SJCRH30 (cell line): ENCODE results near the gene ZNF514. TPM values are rescaled to one million over a fixed set of nuclear protein-coding genes. Genes with fewer than 3 reads are reported as not detected.

Source experiments
- DNase-seq, 2 experiments: peaks; one replicate each; pipeline ENCODE4 v3.0.0-alpha.2; 2015 to 2020
- H3K27ac ChIP-seq: fragments of 250-450 bp; sonication (Bioruptor Pico); 2 replicates; pipeline ENCODE4 v1.5.1; 2020; ENCODE audit warnings: mild to moderate bottlenecking, moderate library complexity
- H3K27me3 ChIP-seq: fragments of 250-450 bp; sonication (Bioruptor Pico); 2 replicates; pipeline ENCODE4 v1.5.1; 2020; ENCODE audit warnings: mild to moderate bottlenecking, moderate library complexity
- H3K36me3 ChIP-seq: fragments of 250-450 bp; sonication (Bioruptor Pico); 2 replicates; pipeline ENCODE4 v1.5.1; 2020; ENCODE audit warnings: mild to moderate bottlenecking, moderate library complexity
- H3K4me1 ChIP-seq: fragments of 250-450 bp; sonication (Bioruptor Pico); 2 replicates; pipeline ENCODE4 v1.5.1; 2020; ENCODE audit warnings: mild to moderate bottlenecking, moderate library complexity
- H3K4me3 ChIP-seq: fragments of 250-450 bp; sonication (Bioruptor Pico); 2 replicates; pipeline ENCODE4 v1.5.1; 2020; ENCODE audit warnings: mild to moderate bottlenecking, moderate library complexity
- H3K9me3 ChIP-seq: fragments of 250-450 bp; sonication (Bioruptor Pico); replicated peaks from 2 replicates; pipeline ENCODE4 v1.5.1; 2020; ENCODE audit warnings: mild to moderate bottlenecking, moderate library complexity
- total RNA-seq: library from RNA; depleted of rRNA; stranded (reverse); fragments of >200 nt; shearing (Covaris generic); gene quantifications from 2 replicates; pipeline ENCODE4 v1.2.3, GENCODE V29; 2014

The ZNF514 gene
- total RNA-seq, 1 experiment from 2014 or later: 9.4 TPM

- Histone ChIP-seq H3K9me3 (no peaks in the 10 kb centered on the region), H3K4me1 (peaks cover 9% of the 10 kb centered on the region; the same call in 1 of the 2 replicates), H3K4me3 (peak within 1 kb of the TSS; percentile 83), H3K27me3 (no peaks in the 10 kb centered on the region), H3K27ac (peak within 1 kb of the TSS; percentile 99), H3K36me3 (no peaks in the 10 kb centered on the region)
- peak; percentile 97 to 98 for DNase-seq
Measured at GRCh38 chr2:95165371-95166064, 5.9 kb upstream of the ZNF514 start, which contains the start of gene ZNF2. ZNF2 (plus strand) TSS chr2:95165809; CDS start chr2:95176227, 10,418 bp downstream.

GRCh38 chr2:95165030-95165370, 5.4 kb upstream of the ZNF514 start:
- peaks cover 9% of the 10 kb centered on the region; the same call in 1 of the 2 replicates for H3K4me1 ChIP-seq
- H3K9me3 ChIP-seq: no peaks in the 10 kb centered on the region
- peak overlapping the region; percentile 83 for H3K4me3 ChIP-seq
- no peak for DNase-seq
- peak overlapping the region; percentile 99 for H3K27ac ChIP-seq
- H3K27me3 ChIP-seq: no peaks in the 10 kb centered on the region
- no peaks in the 10 kb centered on the region for H3K36me3 ChIP-seq

- Histone ChIP-seq H3K9me3 (peaks cover 4% of the 10 kb centered on the region), H3K4me1 (no peaks in the 10 kb centered on the region), H3K4me3 (peak overlapping the region; percentile 61), H3K27me3 (no peaks in the 10 kb centered on the region), H3K27ac (no peak overlapping the region), H3K36me3 (no peaks in the 10 kb centered on the region; the same call in 1 of the 2 replicates)
- peak; percentile 22 to 39 for DNase-seq
Measured at GRCh38 chr2:95158891-95159619, 593 bp downstream of the ZNF514 start.

- Histone ChIP-seq H3K4me3 (peak overlapping the region; percentile 61; the same call in 1 of the 2 replicates), H3K36me3 (no peaks in the 10 kb centered on the region; the same call in 1 of the 2 replicates), H3K27ac (no peak overlapping the region), H3K9me3 (peaks cover 4% of the 10 kb centered on the region), H3K27me3 (no peaks in the 10 kb centered on the region), H3K4me1 (no peaks in the 10 kb centered on the region)
- no peak for DNase-seq
Measured at GRCh38 chr2:95158441-95158840, 1.2 kb downstream of the ZNF514 start.

DNA sequence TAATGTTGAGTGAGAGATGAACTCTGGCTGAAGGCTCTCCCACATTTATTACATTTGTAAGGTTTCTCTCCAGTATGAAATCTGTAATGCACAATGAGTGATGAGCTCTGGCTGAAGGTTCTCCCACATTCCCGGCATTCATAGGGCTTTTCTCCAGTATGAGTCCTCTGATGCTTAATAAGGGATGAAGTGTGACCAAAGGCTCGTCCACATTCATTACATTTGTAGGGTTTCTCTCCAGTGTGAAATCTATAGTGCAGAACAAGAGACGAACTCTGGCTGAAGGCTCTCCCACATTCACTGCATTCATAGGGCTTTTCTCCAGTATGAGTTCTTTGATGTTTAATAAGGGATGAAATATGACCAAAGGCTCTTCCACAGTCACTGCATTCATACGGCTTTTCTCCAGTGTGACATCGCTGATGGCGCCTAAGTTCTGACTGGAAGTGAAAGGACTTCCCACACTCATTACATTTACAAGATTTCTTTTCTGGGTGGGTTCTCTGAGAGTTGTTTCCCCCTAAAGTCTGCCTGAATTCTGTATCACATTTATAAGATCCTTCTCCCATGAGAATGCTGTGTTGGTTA, 10.2 kb downstream of the ZNF514 start:
- peaks cover 28% of the 10 kb centered on the region for H3K36me3 ChIP-seq
- H3K4me3 ChIP-seq: no peak overlapping the region
- no peaks in the 10 kb centered on the region for H3K4me1 ChIP-seq
- no peaks in the 10 kb centered on the region for H3K27me3 ChIP-seq
- H3K27ac ChIP-seq: no peak overlapping the region
- peak in 1 of 2 experiments; percentile 13 for DNase-seq
- H3K9me3 ChIP-seq: peaks cover 48% of the 10 kb centered on the region

DNA sequence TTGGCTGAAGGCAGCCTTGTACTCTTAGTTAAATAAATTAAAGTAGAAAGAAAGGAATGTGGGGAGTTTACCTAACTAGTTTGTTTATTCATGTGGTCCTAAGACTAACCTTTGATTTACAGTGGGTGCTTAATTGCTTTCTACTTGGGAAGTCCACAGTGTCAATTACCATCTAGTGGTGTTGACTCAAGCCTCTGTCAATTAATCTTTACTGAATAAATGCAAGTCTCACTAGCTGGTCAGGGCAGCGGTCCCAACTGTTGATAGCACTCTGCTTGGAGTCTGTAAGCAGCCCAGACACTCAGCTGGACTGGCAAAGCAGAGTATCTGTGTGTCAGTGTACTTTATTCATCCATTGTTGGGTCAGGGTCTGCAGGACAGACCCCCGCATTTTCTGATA, 15.8 kb downstream of the ZNF514 start:
- no peak for DNase-seq
- H3K36me3 ChIP-seq: no peaks in the 10 kb centered on the region; the same call in 1 of the 2 replicates
- H3K9me3 ChIP-seq: peaks cover 29% of the 10 kb centered on the region
- H3K4me1 ChIP-seq: no peaks in the 10 kb centered on the region
- H3K27ac ChIP-seq: no peak overlapping the region
- H3K27me3 ChIP-seq: no peaks in the 10 kb centered on the region
- no peak overlapping the region for H3K4me3 ChIP-seq

- Histone ChIP-seq H3K4me3 (no peak overlapping the region), H3K4me1 (no peaks in the 10 kb centered on the region), H3K27me3 (no peaks in the 10 kb centered on the region), H3K27ac (no peak overlapping the region), H3K36me3 (no peaks in the 10 kb centered on the region), H3K9me3 (peaks cover 6% of the 10 kb centered on the region)
- DNase-seq: no peak
Measured at GRCh38 chr2:95138702-95139101, 20.9 kb downstream of the ZNF514 start.

- Histone ChIP-seq H3K9me3 (no peaks in the 10 kb centered on the region), H3K36me3 (peaks cover 3% of the 10 kb centered on the region), H3K27me3 (no peaks in the 10 kb centered on the region), H3K4me3 (peak overlapping the region; percentile 98), H3K27ac (peak overlapping the region; percentile 96; the same call in 1 of the 2 replicates), H3K4me1 (peaks cover 5% of the 10 kb centered on the region; the same call in 1 of the 2 replicates)
- DNase-seq: no peak
Measured at GRCh38 chr2:95122197-95122551, 37.5 kb downstream of the ZNF514 start.

- peaks cover 5% of the 10 kb centered on the region; the same call in 1 of the 2 replicates for H3K4me1 ChIP-seq
- no peaks in the 10 kb centered on the region for H3K9me3 ChIP-seq
- H3K36me3 ChIP-seq: peaks cover 3% of the 10 kb centered on the region
- peak within 1 kb of the TSS; percentile 98 for H3K4me3 ChIP-seq
- H3K27ac ChIP-seq: peak within 1 kb of the TSS; percentile 96
- peak; percentile 84 to 85 for DNase-seq
- no peaks in the 10 kb centered on the region for H3K27me3 ChIP-seq
Measured at GRCh38 chr2:95121407-95122196, 38.0 kb downstream of the ZNF514 start, which contains the start of gene MRPS5. MRPS5 (minus strand) TSS chr2:95121808; CDS start chr2:95121791, 17 bp downstream.

DNA sequence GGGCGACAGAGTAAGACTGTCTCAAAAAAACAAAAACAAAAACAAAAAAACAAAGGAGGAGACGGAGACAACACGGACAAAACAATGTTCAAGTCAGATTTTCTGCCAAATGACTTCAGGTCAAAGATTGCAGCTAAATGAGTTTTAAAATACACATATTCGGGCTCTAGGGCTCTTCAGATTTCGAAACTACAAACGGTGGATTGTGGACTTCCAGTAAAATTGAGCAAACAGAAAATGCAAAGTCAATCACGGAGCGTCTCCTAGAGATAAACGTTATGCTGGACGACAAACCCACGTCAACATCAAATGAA, 38.6 kb downstream of the ZNF514 start:
- Histone ChIP-seq H3K4me1 (peaks cover 5% of the 10 kb centered on the region; the same call in 1 of the 2 replicates), H3K4me3 (peak overlapping the region; percentile 98), H3K9me3 (no peaks in the 10 kb centered on the region), H3K36me3 (peaks cover 7% of the 10 kb centered on the region), H3K27me3 (no peaks in the 10 kb centered on the region), H3K27ac (peak overlapping the region; percentile 96)
- DNase-seq: no peak

DNA sequence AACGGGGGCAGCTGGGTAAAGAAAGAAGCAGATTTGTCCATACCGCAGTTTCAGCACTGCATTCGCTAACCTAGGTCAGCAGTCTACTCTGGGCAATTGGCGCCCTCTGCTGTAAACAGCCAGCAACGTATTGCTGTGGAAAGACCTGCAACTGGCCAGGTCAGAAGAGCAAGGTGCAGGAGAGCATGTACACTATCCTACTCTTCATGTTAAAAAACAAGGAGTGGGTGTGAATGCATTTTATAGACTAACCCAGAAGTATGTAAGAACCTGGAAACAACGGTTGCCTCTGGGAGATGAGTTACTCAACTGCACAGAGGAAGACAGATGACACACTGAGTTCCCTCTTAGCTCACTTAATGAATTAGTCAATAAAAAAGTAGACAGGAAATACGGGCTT, 44.2 kb downstream of the ZNF514 start:
- no peaks in the 10 kb centered on the region for H3K9me3 ChIP-seq
- peaks cover 50% of the 10 kb centered on the region for H3K36me3 ChIP-seq
- no peak overlapping the region for H3K27ac ChIP-seq
- DNase-seq: peak; percentile 63 to 77
- H3K4me1 ChIP-seq: no peaks in the 10 kb centered on the region
- no peak overlapping the region for H3K4me3 ChIP-seq
- H3K27me3 ChIP-seq: no peaks in the 10 kb centered on the region

DNA sequence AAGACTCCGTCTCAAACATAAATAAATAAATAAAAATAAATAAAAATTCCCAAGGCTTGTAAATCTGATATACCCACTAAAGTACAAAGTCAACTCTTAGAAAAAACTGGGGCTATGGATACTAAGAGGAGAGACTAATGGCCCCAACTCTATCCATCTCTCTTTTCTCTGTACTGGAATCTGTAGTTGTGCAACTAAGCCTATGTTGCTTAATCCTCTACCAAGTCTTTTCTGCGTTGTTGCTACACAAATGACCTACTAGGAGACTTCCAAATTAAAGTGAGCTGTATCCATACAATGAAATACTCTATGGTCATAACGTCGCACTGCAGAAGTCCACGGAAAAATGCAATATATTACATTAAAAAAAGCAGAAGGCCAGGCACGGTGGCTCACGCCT, 46.2 kb downstream of the ZNF514 start:
- no peaks in the 10 kb centered on the region for H3K4me1 ChIP-seq
- no peak overlapping the region for H3K27ac ChIP-seq
- H3K9me3 ChIP-seq: no peaks in the 10 kb centered on the region
- no peak overlapping the region for H3K4me3 ChIP-seq
- H3K27me3 ChIP-seq: no peaks in the 10 kb centered on the region
- DNase-seq: no peak
- peaks cover 70% of the 10 kb centered on the region for H3K36me3 ChIP-seq

DNA sequence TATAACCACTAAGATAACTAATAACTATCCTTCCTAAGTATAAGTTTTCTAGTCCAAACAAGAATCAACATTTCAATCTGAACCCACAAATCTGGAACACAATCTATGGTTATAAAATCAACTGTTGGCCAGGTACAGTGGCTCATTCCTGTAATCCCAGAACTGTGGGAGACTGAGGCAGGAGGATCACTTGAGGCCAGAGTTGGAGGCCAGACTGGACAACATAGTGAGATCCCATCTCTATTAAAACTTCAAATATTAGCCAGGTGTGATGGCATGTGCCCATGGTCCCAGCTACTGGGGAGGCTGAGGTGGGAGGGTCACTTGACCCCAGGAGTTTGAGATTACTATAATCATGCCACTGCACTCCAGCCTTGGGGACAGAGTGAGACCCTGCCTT, 49.3 kb downstream of the ZNF514 start:
- Histone ChIP-seq H3K4me3 (no peak overlapping the region), H3K27ac (no peak overlapping the region), H3K36me3 (peaks cover 83% of the 10 kb centered on the region), H3K27me3 (no peaks in the 10 kb centered on the region), H3K9me3 (no peaks in the 10 kb centered on the region), H3K4me1 (no peaks in the 10 kb centered on the region)
- no peak for DNase-seq

DNA sequence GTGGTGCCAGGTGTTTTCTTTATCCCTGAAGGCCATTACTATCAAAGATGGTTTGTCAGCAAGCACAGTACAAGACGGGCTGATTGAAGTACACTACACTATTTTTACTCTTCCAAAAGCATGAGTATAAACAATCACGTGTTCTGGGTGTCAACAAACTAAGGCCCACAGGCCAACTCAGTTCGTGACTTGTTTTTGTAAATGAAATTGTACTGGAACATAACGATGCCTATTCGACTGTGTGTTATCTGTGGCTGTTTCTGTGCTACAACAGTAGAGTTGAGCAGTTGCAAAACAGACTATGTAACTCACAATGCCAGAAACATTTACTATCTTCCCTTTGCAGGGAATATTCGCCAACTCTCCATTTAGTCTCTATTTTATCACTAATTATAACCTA, 50.4 kb downstream of the ZNF514 start:
- H3K27ac ChIP-seq: no peak overlapping the region
- H3K36me3 ChIP-seq: peaks cover 83% of the 10 kb centered on the region
- no peak overlapping the region for H3K4me3 ChIP-seq
- H3K9me3 ChIP-seq: no peaks in the 10 kb centered on the region
- no peaks in the 10 kb centered on the region for H3K27me3 ChIP-seq
- H3K4me1 ChIP-seq: no peaks in the 10 kb centered on the region
- no peak for DNase-seq
